Measurements from ENCODE around the gene PRKAG2. TPM values are rescaled to one million over a fixed set of nuclear protein-coding genes. Genes with fewer than 3 reads are reported as not detected.

The PRKAG2 gene
- total RNA-seq, 1 donor from 2014 or later = 20.8 TPM

DNA sequence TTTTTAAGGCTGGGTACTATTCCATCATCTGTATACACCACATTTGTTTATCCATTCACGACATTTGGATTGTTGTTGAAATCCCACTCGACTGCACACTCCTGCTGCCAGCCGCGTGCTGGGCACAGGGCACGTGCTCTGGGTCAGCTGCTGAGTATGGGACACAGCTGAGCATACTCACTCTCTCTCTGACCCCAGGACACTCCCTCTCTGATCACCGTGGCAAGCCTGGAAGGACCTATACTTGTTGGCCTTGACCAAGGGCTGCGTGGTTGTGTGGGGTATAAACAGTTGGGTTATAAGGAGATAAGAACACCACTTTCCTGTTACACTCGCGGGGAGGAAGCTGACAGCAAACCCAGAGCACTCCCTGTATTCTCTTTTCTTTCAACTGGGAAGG lies 204.2 kb downstream of the PRKAG2 start:
- H3K4me3 ChIP-seq (ENCODE audit: low read depth, low read length) = no peak overlapping the region
- TF ChIP-seq, protein P1, sequence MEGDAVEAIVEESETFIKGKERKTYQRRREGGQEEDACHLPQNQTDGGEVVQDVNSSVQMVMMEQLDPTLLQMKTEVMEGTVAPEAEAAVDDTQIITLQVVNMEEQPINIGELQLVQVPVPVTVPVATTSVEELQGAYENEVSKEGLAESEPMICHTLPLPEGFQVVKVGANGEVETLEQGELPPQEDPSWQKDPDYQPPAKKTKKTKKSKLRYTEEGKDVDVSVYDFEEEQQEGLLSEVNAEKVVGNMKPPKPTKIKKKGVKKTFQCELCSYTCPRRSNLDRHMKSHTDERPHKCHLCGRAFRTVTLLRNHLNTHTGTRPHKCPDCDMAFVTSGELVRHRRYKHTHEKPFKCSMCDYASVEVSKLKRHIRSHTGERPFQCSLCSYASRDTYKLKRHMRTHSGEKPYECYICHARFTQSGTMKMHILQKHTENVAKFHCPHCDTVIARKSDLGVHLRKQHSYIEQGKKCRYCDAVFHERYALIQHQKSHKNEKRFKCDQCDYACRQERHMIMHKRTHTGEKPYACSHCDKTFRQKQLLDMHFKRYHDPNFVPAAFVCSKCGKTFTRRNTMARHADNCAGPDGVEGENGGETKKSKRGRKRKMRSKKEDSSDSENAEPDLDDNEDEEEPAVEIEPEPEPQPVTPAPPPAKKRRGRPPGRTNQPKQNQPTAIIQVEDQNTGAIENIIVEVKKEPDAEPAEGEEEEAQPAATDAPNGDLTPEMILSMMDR (conservative IDR thresholded peaks at IDR 0.05; ENCODE audit: low read depth, low read length) = no peak
- DNase-seq (ENCODE audit: low read depth) = no peak

DNA sequence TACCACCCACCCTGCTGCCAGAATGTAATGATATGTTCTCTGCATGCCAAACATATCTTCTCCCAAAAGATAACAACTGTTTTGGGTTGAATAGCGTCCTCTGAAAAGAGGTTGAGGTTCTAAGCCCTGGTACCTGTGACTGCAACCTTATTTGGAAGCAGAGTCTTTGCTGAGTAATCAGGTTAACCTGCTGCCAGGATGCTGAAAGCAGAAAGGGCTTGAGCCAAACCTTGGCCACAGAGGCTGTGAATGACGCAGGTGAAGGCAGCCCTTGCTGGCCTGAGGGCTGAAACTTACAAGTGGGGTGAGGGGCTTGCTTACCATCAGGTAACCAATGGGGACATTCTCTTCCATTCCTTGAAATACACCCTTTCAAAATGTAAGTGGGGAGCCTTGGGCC lies 205.4 kb downstream of the PRKAG2 start:
- H3K4me3 ChIP-seq (ENCODE audit: low read depth, low read length) = no peak overlapping the region
- no peak for DNase-seq (ENCODE audit: low read depth)
- TF ChIP-seq, protein P1 (conservative IDR thresholded peaks at IDR 0.05; ENCODE audit: low read depth, low read length) = no peak

DNA sequence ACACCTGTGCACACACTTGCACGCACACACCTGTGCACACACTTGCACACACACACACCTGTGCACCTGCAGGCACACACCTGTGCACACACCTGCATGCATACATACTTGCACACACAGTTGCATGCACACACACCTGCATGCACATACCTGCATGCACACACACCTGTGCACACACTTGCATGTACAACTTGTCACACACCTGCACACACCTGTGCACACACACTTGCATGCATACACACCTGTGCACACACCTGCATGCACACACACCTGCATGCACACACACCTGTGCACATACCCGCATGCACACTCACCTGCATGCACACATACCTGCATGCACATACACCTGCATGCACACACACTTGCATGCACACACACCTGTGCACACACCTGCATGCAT lies 207.2 kb downstream of the PRKAG2 start:
- no peak for DNase-seq (ENCODE audit: low read depth)
- no peak overlapping the region for H3K4me3 ChIP-seq (ENCODE audit: low read depth, low read length)
- TF ChIP-seq, protein P1 (conservative IDR thresholded peaks at IDR 0.05; ENCODE audit: low read depth, low read length) = no peak

DNA sequence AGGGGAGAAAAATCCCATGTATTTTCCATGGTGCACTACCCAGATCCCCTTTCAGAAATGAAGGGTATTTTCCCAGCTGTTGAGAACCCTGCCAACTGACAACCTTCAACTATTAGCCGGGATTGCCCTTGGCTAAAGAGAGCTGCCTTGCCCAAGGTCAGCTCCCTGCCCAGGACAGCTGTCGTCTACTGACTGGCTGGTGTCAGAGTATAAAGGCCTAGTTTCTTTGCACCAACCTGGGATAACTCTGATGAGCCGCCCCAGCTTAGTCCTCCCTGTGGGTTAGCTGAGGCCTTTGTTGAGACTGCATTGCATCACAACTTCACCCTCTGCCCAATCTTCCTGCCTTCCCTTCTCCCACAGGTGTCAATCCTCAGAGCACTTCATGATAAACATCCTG lies 210.0 kb downstream of the PRKAG2 start:
- TF ChIP-seq, protein P1 (conservative IDR thresholded peaks at IDR 0.05; ENCODE audit: low read depth, low read length) = no peak
- no peak for DNase-seq (ENCODE audit: low read depth)
- no peak overlapping the region for H3K4me3 ChIP-seq (ENCODE audit: low read depth, low read length)

DNA sequence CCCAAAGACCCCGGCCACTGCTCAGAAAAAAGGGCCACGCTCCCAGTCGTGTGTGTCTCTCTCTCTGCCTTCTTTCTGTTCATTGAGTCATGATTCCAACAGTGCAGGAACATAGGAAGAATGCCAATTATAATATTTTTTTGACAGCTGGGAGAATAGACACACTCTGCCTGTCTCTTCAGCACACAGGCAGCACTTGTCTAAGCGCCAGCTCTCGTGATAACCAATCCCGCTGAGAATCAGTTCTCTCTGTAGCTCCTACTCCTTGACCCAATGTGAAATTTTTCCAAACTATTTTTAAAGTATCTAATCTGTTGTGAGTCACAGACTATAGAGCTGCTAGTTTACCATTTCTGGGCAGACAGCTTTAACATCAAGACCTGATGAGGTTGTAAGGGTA lies 211.5 kb downstream of the PRKAG2 start:
- no peak overlapping the region for H3K4me3 ChIP-seq (ENCODE audit: low read depth, low read length)
- DNase-seq (ENCODE audit: low read depth) = no peak
- TF ChIP-seq, protein P1 (conservative IDR thresholded peaks at IDR 0.05; ENCODE audit: low read depth, low read length) = no peak

DNA sequence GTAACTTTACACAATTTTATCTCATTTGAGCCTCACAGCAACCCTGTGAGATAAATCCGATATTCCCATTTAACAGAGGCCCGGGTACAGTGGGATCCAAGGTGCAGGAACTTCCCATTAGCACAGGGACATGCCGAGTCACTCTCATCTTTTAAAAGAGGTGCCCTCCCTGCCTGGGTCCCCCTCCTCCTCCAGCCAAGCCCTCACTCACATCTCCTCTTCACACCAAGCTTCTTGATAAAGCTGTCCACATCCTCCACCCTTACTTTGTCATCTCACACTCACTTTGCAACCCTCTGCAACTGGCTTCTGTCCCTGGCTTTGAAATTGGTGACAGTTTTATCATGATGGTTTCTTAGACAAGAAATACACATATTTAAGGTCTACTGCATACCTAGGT lies 212.6 kb downstream of the PRKAG2 start:
- DNase-seq (ENCODE audit: low read depth) = no peak
- H3K4me3 ChIP-seq (ENCODE audit: low read depth, low read length) = no peak overlapping the region
- TF ChIP-seq, protein P1 (conservative IDR thresholded peaks at IDR 0.05; ENCODE audit: low read depth, low read length) = no peak

DNA sequence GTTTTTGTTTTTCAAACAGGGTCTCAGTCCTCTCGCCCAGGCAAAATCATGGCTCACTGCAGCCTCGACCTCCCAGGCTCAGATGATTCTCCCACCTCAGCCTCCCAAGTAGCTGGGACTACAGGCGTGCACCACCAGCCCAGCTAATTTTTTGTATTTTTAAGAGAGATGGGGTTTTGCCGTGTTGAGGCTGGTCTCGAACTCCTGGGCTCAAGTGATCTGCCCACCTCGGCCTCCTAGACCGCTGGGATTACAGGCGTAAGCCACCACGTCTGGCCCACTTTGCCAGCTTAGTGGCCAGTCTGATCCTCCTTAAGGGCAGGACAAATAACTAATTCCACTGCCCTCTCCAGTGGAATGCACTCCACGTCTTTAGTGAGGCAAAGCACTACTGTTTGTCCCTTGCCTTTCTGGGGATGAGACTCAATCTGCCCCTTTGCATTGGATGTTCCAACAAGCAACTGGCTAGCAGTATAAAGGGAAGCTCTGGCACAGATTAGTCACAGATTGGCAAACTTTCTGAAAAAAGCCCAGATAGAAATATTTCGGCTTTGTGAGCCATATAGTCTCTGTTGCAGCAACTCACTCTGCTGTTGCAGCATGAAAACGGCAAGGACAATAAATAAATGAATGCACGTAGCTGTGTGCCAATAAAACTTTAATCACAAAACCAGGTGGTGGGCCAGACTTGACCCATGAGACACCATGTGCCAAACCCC lies 213.4 kb downstream of the PRKAG2 start:
- DNase-seq (ENCODE audit: low read depth) = no peak
- no peak overlapping the region for H3K4me3 ChIP-seq (ENCODE audit: low read depth, low read length)
- TF ChIP-seq, protein P1 (conservative IDR thresholded peaks at IDR 0.05; ENCODE audit: low read depth, low read length) = no peak

Measured in epithelial cell of proximal tubule (primary cell).